ENCODE data around the gene ATP6V1B1. TPM values are rescaled to one million over a fixed set of nuclear protein-coding genes. Genes with fewer than 3 reads are reported as not detected.

The ATP6V1B1 gene
- total and polyA plus RNA-seq, 2 of the 13 experiments (the other 11 are each of a cell fraction or from before 2014, with no cell fraction given) = 0.58 to 1.6 TPM

DNA sequence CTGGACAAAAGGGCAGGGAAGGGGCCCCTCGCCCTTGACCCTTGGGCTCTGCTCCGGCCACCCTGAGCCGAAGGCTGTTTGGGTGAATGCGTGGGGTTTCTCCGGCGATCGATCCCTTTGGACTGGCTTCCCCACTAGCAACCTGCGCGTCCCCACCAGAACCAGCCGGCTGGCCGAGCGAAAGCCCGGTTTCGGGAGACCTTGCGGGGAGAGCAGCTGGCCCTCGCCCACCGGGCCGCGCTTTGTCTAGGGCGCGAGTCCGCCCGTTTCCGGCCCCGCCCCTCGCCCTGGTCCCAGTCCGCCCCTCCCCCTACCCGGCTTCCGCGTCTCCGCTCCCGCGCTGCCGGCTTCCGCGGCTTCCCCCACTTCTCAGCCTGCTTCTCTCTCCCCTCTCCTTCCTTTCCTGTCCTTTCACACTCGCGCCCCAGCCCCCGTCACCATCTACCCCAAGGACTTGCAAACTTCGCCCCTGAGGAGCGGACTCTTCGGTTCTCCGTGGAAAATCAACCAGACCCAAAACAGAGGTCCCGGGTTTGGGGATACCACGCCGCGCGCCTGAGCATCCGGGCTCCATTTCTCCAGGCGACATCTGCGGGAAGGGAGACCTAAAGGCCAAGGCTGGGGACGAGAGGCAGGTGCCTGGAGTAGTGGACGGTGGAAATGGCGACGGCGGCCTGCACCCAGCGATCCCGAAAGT is 48.0 kb upstream of the ATP6V1B1 start (continued):
- no peak for TF ChIP-seq ZSCAN9 (CRISPR knock-in tag; IDR thresholded peaks at IDR 0.05; ENCODE audit: borderline replicate concordance)
- peak; percentile 26; the same call in 1 of the 2 replicates for TF ChIP-seq KMT2A (CRISPR knock-in tag; IDR thresholded peaks at IDR 0.05)
- TF ChIP-seq SOX6 (IDR thresholded peaks at IDR 0.05) = no peak
- peak; percentile 67 for TF ChIP-seq SOX6 (CRISPR knock-in tag; IDR thresholded peaks at IDR 0.05)
- TF ChIP-seq HNRNPK (IDR thresholded peaks at IDR 0.05; ENCODE audit: low read depth, low read length, poor library complexity, severe bottlenecking) = peak; percentile 66
- no peak for TF ChIP-seq SNAI1 (CRISPR knock-in tag; IDR thresholded peaks at IDR 0.05; ENCODE audit: borderline replicate concordance)
- peak; percentile 43 for TF ChIP-seq GABPA (IDR thresholded peaks at IDR 0.05; ENCODE audit: low read depth, low read length)
- TF ChIP-seq GABPA (CRISPR knock-in tag; IDR thresholded peaks at IDR 0.05; ENCODE audit: low read depth) = peak; percentile 66
- TF ChIP-seq KLF16 (CRISPR knock-in tag; IDR thresholded peaks at IDR 0.05) = peak in 1 of 2 experiments; percentile 31; a peak in 1 of 4 replicates
- no peak for TF ChIP-seq KLF6 (CRISPR knock-in tag; IDR thresholded peaks at IDR 0.05)
- TF ChIP-seq ZNF792 (CRISPR knock-in tag; IDR thresholded peaks at IDR 0.05) = no peak
- TF ChIP-seq, protein P1, sequence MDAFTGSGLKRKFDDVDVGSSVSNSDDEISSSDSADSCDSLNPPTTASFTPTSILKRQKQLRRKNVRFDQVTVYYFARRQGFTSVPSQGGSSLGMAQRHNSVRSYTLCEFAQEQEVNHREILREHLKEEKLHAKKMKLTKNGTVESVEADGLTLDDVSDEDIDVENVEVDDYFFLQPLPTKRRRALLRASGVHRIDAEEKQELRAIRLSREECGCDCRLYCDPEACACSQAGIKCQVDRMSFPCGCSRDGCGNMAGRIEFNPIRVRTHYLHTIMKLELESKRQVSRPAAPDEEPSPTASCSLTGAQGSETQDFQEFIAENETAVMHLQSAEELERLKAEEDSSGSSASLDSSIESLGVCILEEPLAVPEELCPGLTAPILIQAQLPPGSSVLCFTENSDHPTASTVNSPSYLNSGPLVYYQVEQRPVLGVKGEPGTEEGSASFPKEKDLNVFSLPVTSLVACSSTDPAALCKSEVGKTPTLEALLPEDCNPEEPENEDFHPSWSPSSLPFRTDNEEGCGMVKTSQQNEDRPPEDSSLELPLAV (CRISPR knock-in tag; conservative IDR thresholded peaks at IDR 0.05; ENCODE audit: low read depth) = no peak
- TF ChIP-seq SAFB2 (CRISPR knock-in tag; IDR thresholded peaks at IDR 0.05; ENCODE audit: borderline replicate concordance, low read depth) = no peak
- TF ChIP-seq DR1 (CRISPR knock-in tag; IDR thresholded peaks at IDR 0.05) = no peak
- TF ChIP-seq, protein P2, sequence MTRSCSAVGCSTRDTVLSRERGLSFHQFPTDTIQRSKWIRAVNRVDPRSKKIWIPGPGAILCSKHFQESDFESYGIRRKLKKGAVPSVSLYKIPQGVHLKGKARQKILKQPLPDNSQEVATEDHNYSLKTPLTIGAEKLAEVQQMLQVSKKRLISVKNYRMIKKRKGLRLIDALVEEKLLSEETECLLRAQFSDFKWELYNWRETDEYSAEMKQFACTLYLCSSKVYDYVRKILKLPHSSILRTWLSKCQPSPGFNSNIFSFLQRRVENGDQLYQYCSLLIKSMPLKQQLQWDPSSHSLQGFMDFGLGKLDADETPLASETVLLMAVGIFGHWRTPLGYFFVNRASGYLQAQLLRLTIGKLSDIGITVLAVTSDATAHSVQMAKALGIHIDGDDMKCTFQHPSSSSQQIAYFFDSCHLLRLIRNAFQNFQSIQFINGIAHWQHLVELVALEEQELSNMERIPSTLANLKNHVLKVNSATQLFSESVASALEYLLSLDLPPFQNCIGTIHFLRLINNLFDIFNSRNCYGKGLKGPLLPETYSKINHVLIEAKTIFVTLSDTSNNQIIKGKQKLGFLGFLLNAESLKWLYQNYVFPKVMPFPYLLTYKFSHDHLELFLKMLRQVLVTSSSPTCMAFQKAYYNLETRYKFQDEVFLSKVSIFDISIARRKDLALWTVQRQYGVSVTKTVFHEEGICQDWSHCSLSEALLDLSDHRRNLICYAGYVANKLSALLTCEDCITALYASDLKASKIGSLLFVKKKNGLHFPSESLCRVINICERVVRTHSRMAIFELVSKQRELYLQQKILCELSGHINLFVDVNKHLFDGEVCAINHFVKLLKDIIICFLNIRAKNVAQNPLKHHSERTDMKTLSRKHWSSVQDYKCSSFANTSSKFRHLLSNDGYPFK (CRISPR knock-in tag; IDR thresholded peaks at IDR 0.05; ENCODE audit: borderline replicate concordance) = peak; percentile 28; the same call in 1 of the 2 replicates
- no peak for TF ChIP-seq ELF4 (CRISPR knock-in tag; IDR thresholded peaks at IDR 0.05; ENCODE audit: borderline replicate concordance)
- TF ChIP-seq, protein P3, sequence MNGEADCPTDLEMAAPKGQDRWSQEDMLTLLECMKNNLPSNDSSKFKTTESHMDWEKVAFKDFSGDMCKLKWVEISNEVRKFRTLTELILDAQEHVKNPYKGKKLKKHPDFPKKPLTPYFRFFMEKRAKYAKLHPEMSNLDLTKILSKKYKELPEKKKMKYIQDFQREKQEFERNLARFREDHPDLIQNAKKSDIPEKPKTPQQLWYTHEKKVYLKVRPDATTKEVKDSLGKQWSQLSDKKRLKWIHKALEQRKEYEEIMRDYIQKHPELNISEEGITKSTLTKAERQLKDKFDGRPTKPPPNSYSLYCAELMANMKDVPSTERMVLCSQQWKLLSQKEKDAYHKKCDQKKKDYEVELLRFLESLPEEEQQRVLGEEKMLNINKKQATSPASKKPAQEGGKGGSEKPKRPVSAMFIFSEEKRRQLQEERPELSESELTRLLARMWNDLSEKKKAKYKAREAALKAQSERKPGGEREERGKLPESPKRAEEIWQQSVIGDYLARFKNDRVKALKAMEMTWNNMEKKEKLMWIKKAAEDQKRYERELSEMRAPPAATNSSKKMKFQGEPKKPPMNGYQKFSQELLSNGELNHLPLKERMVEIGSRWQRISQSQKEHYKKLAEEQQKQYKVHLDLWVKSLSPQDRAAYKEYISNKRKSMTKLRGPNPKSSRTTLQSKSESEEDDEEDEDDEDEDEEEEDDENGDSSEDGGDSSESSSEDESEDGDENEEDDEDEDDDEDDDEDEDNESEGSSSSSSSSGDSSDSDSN (CRISPR knock-in tag; IDR thresholded peaks at IDR 0.05) = peak; percentile 56; the same call in 1 of the 2 replicates
- TF ChIP-seq, protein P4, sequence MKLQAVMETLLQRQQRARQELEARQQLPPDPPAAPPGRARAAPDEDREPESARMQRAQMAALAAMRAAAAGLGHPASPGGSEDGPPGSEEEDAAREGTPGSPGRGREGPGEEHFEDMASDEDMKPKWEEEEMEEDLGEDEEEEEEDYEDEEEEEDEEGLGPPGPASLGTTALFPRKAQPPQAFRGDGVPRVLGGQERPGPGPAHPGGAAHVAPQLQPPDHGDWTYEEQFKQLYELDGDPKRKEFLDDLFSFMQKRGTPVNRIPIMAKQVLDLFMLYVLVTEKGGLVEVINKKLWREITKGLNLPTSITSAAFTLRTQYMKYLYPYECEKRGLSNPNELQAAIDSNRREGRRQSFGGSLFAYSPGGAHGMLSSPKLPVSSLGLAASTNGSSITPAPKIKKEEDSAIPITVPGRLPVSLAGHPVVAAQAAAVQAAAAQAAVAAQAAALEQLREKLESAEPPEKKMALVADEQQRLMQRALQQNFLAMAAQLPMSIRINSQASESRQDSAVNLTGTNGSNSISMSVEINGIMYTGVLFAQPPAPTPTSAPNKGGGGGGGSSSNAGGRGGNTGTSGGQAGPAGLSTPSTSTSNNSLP (IDR thresholded peaks at IDR 0.05; ENCODE audit: low read depth, low read length) = no peak
- no peak for TF ChIP-seq RFX1 (IDR thresholded peaks at IDR 0.05)
- TF ChIP-seq ZNF605 (CRISPR knock-in tag; IDR thresholded peaks at IDR 0.05) = no peak

Data from HepG2 (cell line).